ENCODE data around the gene C4orf54. TPM values are rescaled to one million over a fixed set of nuclear protein-coding genes. Genes with fewer than 3 reads are reported as not detected.

The C4orf54 gene
- total RNA-seq, 1 donor from 2014 or later = not detected

DNA sequence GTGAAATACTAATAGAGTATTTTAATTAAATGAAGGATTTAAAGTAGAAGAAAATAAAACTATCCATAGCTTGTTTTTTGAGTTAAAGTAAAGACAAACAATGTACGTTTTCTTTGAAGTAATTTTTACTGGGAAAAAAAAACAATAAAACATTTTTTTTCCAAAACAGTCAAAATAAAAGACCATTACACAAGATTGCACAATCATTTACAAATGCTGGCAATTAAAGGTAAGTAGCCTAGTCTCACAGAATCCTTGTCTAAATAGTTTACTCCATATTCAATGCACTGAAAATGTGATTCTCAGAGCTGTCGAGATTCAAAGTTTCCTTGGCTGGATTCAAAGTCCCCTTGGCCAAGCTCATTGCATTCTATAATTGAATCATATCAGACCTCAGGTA lies 21.2 kb downstream of the C4orf54 start:
- Mint-ChIP-seq H3K4me1 (no peaks in the 10 kb centered on the region), H3K4me3 (no peak overlapping the region), H3K27ac (no peak overlapping the region), H3K9me3 (peaks cover 2% of the 10 kb centered on the region), H3K36me3 (ENCODE audit: low read depth) (no peaks in the 10 kb centered on the region), H3K27me3 (peaks cover 14% of the 10 kb centered on the region)
- intact Hi-C loops (cut with micrococcal nuclease) = no loop called here
- ChIA-PET POLR2A (no interaction called here), CTCF (interaction anchor here (0.7 kb wide), 1 partner anchor 99 kb away, joined by 3 read pairs; no protein-coding TSS in a partner anchor)
- ATAC-seq (ENCODE audit: low read depth) (no peak), DNase-seq (no peak)
- TF ChIP-seq, protein P1, sequence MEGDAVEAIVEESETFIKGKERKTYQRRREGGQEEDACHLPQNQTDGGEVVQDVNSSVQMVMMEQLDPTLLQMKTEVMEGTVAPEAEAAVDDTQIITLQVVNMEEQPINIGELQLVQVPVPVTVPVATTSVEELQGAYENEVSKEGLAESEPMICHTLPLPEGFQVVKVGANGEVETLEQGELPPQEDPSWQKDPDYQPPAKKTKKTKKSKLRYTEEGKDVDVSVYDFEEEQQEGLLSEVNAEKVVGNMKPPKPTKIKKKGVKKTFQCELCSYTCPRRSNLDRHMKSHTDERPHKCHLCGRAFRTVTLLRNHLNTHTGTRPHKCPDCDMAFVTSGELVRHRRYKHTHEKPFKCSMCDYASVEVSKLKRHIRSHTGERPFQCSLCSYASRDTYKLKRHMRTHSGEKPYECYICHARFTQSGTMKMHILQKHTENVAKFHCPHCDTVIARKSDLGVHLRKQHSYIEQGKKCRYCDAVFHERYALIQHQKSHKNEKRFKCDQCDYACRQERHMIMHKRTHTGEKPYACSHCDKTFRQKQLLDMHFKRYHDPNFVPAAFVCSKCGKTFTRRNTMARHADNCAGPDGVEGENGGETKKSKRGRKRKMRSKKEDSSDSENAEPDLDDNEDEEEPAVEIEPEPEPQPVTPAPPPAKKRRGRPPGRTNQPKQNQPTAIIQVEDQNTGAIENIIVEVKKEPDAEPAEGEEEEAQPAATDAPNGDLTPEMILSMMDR (IDR thresholded peaks at IDR 0.05) = no peak

DNA sequence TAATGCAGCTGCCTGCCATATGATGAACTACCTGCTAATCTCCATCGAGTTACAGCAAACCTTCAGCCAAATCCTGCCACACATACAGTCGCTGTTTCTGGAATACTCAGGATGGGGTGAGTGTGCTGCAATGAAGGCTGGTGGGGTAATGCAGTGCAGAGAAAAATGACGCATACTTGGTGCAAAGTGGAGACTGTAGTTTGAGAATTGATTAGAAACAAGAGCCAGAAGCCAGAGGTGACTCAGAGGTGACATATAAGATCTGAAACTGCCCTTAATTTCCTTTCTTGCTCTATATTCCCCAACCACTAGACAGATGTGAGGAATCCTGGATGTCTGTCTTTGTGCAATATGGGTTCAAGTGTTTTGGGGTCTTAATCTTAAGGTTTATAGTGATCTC lies 22.0 kb downstream of the C4orf54 start:
- TF ChIP-seq, protein P1 (IDR thresholded peaks at IDR 0.05) = no peak
- POLR2A ChIA-PET = no interaction called here
- H3K4me1 Mint-ChIP-seq = no peaks in the 10 kb centered on the region
- H3K9me3 Mint-ChIP-seq = peaks cover 2% of the 10 kb centered on the region
- no peak overlapping the region for H3K4me3 Mint-ChIP-seq
- peaks cover 13% of the 10 kb centered on the region for H3K27me3 Mint-ChIP-seq
- CTCF ChIA-PET = no interaction called here
- no peak for DNase-seq
- ATAC-seq (ENCODE audit: low read depth) = no peak
- no peaks in the 10 kb centered on the region for H3K36me3 Mint-ChIP-seq (ENCODE audit: low read depth)
- H3K27ac Mint-ChIP-seq = no peak overlapping the region
- intact Hi-C loops (cut with micrococcal nuclease) = no loop called here

DNA sequence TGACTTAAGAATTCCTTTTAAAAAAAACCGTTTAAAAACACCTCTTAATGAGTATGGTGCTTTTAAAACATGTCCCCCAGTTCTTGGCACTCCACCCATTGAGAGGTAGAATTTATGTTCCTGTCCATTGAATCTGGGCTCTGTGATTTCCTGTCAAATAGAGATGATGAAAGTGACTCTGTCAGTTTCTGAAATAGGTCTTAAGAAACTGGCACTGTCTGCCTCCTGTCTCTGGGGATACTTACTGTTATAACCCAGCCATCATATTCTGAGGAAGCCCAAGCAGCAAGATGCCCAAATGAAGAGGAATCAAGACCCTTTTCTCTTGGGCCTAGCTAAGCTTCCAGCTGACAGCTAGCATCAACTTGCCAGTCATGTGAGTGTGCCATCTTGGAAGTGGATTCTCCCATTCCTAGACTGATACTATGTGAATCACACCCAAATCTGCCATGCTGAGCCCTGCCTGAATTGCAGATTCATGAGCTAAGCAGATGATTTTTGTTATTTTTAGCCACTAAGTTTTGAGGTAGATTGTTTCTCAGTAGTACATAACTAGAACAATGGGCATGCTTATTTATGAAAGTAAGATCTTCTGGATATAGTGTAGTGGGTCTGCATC lies 22.8 kb downstream of the C4orf54 start:
- DNase-seq (no peak), ATAC-seq (ENCODE audit: low read depth) (no peak)
- Mint-ChIP-seq H3K4me1 (no peaks in the 10 kb centered on the region), H3K36me3 (ENCODE audit: low read depth) (no peaks in the 10 kb centered on the region), H3K27ac (no peak overlapping the region), H3K9me3 (peaks cover 2% of the 10 kb centered on the region), H3K4me3 (no peak overlapping the region), H3K27me3 (peaks cover 15% of the 10 kb centered on the region)
- intact Hi-C loops (cut with micrococcal nuclease) = no loop called here
- TF ChIP-seq, protein P1 (IDR thresholded peaks at IDR 0.05) = no peak
- POLR2A ChIA-PET = no interaction called here
- CTCF ChIA-PET = no interaction called here

DNA sequence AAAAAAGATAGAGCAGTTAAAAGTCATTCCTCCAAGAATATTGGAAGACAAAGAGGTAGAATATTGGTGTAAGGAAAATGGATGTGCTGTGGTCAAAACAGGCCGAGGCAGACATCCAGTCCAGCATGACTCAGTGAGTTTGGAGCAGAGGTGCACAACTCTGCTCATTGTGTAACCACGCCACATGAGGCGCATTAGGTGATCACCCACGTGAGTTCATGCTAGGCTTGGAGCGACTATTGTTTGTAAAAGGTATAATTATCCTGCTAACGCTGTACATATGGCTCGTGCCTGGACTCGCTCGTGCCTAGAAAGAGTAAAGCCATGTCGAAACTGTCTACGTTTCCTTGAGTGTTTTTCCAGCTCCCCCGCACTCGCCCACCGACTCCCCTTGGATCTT lies 23.9 kb downstream of the C4orf54 start:
- ATAC-seq (ENCODE audit: low read depth) (no peak), DNase-seq (no peak)
- Mint-ChIP-seq H3K27me3 (peaks cover 15% of the 10 kb centered on the region), H3K27ac (no peak overlapping the region), H3K4me3 (no peak overlapping the region), H3K4me1 (no peaks in the 10 kb centered on the region), H3K36me3 (ENCODE audit: low read depth) (no peaks in the 10 kb centered on the region), H3K9me3 (peaks cover 2% of the 10 kb centered on the region)
- TF ChIP-seq, protein P1 (IDR thresholded peaks at IDR 0.05) = no peak
- CTCF ChIA-PET = no interaction called here
- POLR2A ChIA-PET = no interaction called here
- intact Hi-C loops (cut with micrococcal nuclease) = no loop called here

DNA sequence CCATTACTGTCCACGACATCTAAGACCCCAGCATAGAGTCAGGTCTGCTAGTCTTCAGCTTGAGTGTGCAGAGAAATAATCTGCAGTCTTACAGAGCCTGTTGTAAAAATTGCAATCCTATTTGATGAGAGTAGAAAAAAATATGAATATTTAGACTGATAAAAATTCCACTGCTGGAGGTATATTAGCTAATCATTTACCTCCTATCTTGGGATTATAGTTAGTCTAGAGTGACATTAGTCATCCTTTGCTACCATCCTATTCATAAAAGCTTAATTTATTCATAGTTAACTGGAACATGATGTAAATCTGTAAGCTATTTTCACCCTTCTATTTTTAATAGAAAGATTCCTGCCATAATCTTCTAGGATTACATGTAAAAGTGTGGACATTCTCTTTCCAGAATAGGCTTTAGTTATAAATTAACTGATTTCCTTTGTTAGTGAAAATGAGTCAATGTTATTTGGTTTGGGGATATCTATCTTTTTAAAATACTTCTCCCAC lies 26.7 kb downstream of the C4orf54 start:
- DNase-seq (no peak), ATAC-seq (ENCODE audit: low read depth) (no peak)
- ChIA-PET CTCF (no interaction called here), POLR2A (interaction anchor here (0.6 kb wide), 1 partner anchor 12 kb away, joined by 3 read pairs; no protein-coding TSS in a partner anchor)
- H3K27ac Mint-ChIP-seq = no peak overlapping the region
- no peak overlapping the region for H3K4me3 Mint-ChIP-seq
- H3K36me3 Mint-ChIP-seq (ENCODE audit: low read depth) = no peaks in the 10 kb centered on the region
- peaks cover 2% of the 10 kb centered on the region for H3K9me3 Mint-ChIP-seq
- no peaks in the 10 kb centered on the region for H3K4me1 Mint-ChIP-seq
- intact Hi-C loops (cut with micrococcal nuclease) = no loop called here
- TF ChIP-seq, protein P1 (IDR thresholded peaks at IDR 0.05) = no peak
- H3K27me3 Mint-ChIP-seq = peaks cover 16% of the 10 kb centered on the region
